AG04449 (cell line): ENCODE measurements around the gene LGALS16.

ENCODE experiments used
- CTCF ChIA-PET: fragments of 350-600 bp; formaldehyde crosslinking; extraction: SDS; loops from one replicate; lab custom pipeline; 2021; ENCODE audit warnings: antibody characterized with exemption; lab: Yijun Ruan, JAX
- POLR2A ChIA-PET: fragments of 400-600, 350-600 bp; formaldehyde crosslinking; extraction: SDS; loops from one replicate; lab custom pipeline; 2020; ENCODE audit warnings: antibody characterized with exemption, inconsistent platforms; lab: Yijun Ruan, JAX
- DNase-seq: peaks from one replicate; pipeline ENCODE4 v3.0.0-alpha.2; 2010; ENCODE audit warnings: low read depth, low spot score
- H3K4me3 ChIP-seq: 2 replicates; pipeline ENCODE4 v1.5.1; 2011; ENCODE audit warnings: low read depth, mild to moderate bottlenecking, control low read depth, low read length
- CTCF ChIP-seq: IDR thresholded peaks from one replicate; pipeline ENCODE4 v1.5.1; 2011; ENCODE audit warnings: mild to moderate bottlenecking, moderate library complexity, low read length, control low read depth, inconsistent platforms; ENCODE audit not compliant: insufficient read depth; ENCODE audit errors: missing control alignments

LGALS16 gene

GRCh38 chr19:39708594-39708993 lies 52.9 kb downstream of the LGALS16 start:
- POLR2A ChIA-PET, result no interaction called here
- TF ChIP-seq CTCF, result no peak
- DNase-seq, result no peak
- CTCF ChIA-PET, result no interaction called here
- H3K4me3 ChIP-seq, result no peak overlapping the region

- CTCF ChIA-PET, result no interaction called here
- POLR2A ChIA-PET, result no interaction called here
- no peak for TF ChIP-seq CTCF
- H3K4me3 ChIP-seq, result no peak overlapping the region
- no peak for DNase-seq
Observed at GRCh38 chr19:39709026-39709872, 53.5 kb downstream of the LGALS16 start.
